C4-2B (cell line): ENCODE measurements around the gene NVL.

Experiments
- ZFX ChIP-seq: fragments of 450-650 bp; IDR thresholded peaks from 2 replicates; pipeline ENCODE4 v1.6.1; 2017
- TF ChIP-seq, protein P1 (sequence below): fragments of 450-650 bp; conservative IDR thresholded peaks from 2 replicates; pipeline ENCODE4 v1.5.1; 2017; ENCODE audit warnings: mild to moderate bottlenecking

DNA sequence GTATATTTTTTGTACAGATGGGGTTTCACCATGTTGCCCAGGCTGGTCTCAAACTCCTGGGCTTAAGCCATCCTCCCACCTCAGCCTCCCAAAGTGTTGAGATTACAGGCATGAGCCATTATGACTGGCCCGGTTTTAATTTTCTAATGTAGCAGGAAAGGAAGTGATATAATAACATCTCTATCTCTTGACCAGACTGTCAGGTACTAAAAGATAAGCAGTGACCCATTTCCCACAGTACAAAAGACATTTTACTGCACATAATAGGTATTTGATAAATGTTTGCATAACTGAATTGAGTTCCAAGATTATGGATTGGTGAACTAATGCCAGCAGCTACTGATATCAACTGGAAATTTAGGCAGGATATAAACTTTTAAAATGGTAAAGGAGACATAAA lies 4.0 kb downstream of the NVL start:
- TF ChIP-seq, protein P1, sequence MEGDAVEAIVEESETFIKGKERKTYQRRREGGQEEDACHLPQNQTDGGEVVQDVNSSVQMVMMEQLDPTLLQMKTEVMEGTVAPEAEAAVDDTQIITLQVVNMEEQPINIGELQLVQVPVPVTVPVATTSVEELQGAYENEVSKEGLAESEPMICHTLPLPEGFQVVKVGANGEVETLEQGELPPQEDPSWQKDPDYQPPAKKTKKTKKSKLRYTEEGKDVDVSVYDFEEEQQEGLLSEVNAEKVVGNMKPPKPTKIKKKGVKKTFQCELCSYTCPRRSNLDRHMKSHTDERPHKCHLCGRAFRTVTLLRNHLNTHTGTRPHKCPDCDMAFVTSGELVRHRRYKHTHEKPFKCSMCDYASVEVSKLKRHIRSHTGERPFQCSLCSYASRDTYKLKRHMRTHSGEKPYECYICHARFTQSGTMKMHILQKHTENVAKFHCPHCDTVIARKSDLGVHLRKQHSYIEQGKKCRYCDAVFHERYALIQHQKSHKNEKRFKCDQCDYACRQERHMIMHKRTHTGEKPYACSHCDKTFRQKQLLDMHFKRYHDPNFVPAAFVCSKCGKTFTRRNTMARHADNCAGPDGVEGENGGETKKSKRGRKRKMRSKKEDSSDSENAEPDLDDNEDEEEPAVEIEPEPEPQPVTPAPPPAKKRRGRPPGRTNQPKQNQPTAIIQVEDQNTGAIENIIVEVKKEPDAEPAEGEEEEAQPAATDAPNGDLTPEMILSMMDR, result no peak
- no peak for TF ChIP-seq ZFX
